Fibroblast of the aortic adventitia (primary cell): ENCODE measurements around the gene TMEM178A. TPM values are rescaled to one million over a fixed set of nuclear protein-coding genes. Genes with fewer than 3 reads are reported as not detected.

Experiments
- DNase-seq: peaks from one replicate; pipeline ENCODE4 v3.0.0-alpha.2; 2010; ENCODE audit warnings: low read depth
- H3K4me3 ChIP-seq: 2 replicates; pipeline ENCODE4 v1.5.1; 2011; ENCODE audit warnings: low read depth, mild to moderate bottlenecking, control low read depth, low read length, moderate library complexity
- total RNA-seq: library from RNA; depleted of rRNA; stranded (reverse); fragments of >200 nt; gene quantifications from 2 replicates; pipeline ENCODE4 v1.2.3, GENCODE V29; 2012; ENCODE audit warnings: low replicate concordance
- TF ChIP-seq, protein P1 (sequence below): IDR thresholded peaks from 2 replicates; pipeline ENCODE4 v1.5.1; 2011; ENCODE audit warnings: mild to moderate bottlenecking, low read length, control low read depth, inconsistent platforms; ENCODE audit not compliant: insufficient read depth

TMEM178A gene
- total RNA-seq, 1 donor: 0.36 TPM

DNA sequence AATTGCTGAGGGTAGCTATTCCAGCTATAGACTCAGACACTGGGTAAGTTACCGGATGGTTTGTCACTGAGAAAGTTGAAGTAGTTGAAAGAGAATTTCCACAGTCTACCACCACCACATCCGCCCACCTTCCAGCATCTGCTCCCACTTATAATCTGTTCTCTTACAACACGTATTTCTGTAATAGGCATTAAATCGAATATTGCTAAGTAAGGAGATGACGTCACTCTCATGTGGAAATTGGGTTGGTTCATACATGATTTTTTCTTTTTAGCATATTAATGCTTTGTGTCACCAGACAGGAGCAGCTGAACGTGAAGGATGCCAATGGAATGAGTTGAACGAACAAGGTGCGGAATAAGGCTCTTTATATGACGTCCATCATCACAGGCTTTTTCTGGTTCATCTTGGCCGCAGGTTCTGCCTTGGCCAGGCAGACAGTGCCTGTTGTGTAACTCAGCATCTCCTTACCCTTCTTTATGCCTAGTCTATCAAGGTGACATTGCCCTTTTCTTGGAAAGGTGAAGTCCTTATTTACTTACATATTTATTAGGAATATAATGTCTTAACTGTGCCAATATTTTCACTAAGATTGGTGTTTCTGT lies 67.5 kb downstream of the TMEM178A start:
- no peak overlapping the region for H3K4me3 ChIP-seq
- no peak for DNase-seq
- TF ChIP-seq, protein P1, sequence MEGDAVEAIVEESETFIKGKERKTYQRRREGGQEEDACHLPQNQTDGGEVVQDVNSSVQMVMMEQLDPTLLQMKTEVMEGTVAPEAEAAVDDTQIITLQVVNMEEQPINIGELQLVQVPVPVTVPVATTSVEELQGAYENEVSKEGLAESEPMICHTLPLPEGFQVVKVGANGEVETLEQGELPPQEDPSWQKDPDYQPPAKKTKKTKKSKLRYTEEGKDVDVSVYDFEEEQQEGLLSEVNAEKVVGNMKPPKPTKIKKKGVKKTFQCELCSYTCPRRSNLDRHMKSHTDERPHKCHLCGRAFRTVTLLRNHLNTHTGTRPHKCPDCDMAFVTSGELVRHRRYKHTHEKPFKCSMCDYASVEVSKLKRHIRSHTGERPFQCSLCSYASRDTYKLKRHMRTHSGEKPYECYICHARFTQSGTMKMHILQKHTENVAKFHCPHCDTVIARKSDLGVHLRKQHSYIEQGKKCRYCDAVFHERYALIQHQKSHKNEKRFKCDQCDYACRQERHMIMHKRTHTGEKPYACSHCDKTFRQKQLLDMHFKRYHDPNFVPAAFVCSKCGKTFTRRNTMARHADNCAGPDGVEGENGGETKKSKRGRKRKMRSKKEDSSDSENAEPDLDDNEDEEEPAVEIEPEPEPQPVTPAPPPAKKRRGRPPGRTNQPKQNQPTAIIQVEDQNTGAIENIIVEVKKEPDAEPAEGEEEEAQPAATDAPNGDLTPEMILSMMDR: no peak

DNA sequence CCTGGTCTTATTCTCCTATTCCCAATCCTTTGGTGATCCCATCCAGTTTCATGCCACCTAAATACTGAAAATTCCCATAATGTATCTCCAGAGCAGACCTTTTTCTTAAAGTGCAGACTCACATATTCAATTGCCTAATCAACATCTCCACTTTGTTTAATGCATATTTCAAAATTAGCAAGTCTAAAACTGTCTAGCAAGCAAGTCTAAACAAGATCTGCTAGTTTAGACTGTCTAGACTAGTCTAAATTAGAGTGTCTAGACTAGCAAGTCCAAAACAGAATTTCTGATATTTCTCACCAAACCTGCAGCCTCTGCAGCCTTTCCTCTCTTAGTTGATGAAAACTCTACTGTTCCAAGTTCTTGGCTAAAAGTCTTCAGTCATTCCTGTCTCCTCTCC lies 68.7 kb downstream of the TMEM178A start:
- no peak for DNase-seq
- no peak overlapping the region for H3K4me3 ChIP-seq
- TF ChIP-seq, protein P1: no peak

GRCh38 chr2:39735648-39736047 lies 69.9 kb downstream of the TMEM178A start:
- TF ChIP-seq, protein P1: no peak
- H3K4me3 ChIP-seq: no peak overlapping the region
- peak; percentile 36 for DNase-seq

DNA sequence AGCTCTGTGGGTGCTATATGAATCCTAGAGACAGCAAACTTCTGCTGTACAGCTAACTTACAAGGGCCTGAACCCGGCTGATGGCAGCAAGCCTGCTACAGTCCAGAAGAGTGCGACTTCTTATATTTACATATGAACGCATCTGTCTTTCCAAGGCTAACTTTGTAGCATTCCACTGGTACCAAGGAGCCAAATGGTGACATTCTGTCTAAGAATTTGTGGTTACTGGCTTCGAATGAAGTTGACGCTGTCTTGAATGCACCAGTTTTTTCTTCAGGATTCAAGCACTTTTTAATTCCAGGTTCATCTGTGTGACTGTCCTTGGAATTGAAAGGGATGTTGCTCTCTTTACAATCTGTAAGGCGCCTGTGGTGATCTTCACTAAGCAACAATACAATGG lies 70.9 kb downstream of the TMEM178A start:
- H3K4me3 ChIP-seq: peak overlapping the region; percentile 10
- peak; percentile 93 for DNase-seq
- TF ChIP-seq, protein P1: no peak

DNA sequence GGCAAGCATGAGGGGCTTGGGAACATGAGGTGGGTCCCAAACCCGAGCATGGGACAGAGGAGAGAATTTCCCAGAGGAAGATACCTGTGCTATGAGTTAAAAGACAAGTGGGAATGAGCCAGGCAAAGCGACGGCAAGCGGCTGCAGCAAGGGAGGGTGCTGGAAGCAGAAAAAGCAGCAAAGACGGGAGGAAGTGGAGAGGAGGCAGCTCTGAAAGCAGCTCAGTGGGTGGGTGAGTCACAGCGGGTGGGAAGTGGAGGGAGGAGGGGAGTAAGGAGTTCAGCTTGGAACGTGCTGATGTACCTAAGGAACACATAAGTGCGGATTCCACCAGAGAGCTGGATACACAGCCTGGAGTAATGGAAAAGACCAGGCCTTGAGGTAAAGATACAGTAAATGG lies 71.9 kb downstream of the TMEM178A start:
- DNase-seq: peak; percentile 82
- TF ChIP-seq, protein P1: no peak
- H3K4me3 ChIP-seq: peak overlapping the region; percentile 27

DNA sequence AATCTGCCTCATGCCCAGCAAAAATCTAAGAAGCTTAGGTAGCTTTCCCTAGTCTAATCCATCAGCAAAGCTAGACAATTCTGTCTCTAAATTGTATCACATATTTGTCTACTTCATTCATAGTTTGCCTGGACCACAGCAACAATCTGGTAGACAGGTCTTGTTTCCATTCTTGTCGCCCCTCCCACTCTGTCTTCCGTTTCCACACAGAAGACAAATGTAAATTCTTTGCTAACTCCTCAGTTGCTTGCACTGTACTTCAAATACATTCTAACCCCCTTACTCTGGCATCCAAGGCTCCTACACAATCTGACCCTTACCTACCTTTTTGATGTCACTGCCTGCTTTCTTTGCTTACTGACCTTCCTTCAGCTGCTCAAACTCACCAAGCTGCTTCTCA lies 73.2 kb downstream of the TMEM178A start:
- TF ChIP-seq, protein P1: no peak
- no peak overlapping the region for H3K4me3 ChIP-seq
- DNase-seq: no peak

DNA sequence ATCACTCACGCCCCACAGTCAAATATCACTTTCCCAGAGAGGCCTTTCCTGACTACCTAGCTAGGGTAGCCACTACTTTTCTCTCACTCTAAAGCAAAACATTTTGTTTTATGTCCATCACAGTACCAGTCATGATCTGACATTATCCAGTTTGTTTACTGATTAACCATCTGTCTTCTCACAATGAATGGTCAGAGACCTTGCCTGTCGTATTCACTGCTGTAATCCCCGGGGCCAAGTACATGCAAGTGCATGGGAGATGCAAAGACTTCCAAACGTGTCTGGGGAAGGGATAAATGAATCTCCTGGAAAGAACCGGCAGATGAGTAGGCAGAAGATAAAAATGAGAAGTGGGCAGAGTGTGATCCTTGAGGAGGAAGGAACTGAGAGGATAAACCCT lies 73.7 kb downstream of the TMEM178A start:
- no peak overlapping the region for H3K4me3 ChIP-seq
- DNase-seq: no peak
- TF ChIP-seq, protein P1: no peak
